GM12801 (cell line): ENCODE results near the gene EN2.

Experiments
- TF ChIP-seq, protein P1 (sequence below): IDR thresholded peaks from one replicate; pipeline ENCODE4 v1.5.1; 2011; ENCODE audit warnings: control low read depth; ENCODE audit not compliant: insufficient read length; ENCODE audit errors: extremely low read depth

EN2 gene

DNA sequence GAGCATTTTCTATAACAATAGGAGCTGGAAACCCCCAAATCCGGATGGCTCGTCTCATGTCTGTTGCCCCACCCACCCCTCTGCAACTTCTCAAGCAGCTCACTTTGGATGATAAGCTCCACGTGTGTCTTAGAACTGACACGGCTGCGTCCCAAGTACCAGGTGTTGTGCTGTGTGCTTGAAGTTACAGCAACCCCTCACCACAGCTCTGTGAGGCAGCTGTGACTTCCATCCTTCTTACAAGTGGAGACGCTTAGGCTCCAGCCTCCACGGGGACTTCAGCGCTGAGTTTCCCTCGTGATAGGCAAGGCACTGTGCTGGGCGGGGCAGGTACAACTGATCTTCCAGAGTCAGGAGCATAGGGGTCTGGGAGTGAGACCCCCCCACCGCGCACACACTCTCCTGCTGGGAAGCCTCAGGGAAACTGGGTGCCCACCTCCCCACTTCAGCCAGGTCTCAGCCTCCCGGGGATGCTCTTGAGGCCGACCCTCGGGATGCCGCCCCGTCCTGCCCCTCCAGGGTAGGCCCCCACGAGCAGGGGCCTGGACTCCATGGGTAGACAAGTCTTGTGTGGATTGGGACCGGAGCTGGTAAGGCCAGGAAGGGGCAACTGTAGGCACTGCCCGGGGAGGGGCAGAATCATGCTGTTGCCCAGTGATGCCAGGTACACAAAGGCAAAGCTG, 31.4 kb downstream of the EN2 start:
- TF ChIP-seq, protein P1, sequence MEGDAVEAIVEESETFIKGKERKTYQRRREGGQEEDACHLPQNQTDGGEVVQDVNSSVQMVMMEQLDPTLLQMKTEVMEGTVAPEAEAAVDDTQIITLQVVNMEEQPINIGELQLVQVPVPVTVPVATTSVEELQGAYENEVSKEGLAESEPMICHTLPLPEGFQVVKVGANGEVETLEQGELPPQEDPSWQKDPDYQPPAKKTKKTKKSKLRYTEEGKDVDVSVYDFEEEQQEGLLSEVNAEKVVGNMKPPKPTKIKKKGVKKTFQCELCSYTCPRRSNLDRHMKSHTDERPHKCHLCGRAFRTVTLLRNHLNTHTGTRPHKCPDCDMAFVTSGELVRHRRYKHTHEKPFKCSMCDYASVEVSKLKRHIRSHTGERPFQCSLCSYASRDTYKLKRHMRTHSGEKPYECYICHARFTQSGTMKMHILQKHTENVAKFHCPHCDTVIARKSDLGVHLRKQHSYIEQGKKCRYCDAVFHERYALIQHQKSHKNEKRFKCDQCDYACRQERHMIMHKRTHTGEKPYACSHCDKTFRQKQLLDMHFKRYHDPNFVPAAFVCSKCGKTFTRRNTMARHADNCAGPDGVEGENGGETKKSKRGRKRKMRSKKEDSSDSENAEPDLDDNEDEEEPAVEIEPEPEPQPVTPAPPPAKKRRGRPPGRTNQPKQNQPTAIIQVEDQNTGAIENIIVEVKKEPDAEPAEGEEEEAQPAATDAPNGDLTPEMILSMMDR, result no peak

DNA sequence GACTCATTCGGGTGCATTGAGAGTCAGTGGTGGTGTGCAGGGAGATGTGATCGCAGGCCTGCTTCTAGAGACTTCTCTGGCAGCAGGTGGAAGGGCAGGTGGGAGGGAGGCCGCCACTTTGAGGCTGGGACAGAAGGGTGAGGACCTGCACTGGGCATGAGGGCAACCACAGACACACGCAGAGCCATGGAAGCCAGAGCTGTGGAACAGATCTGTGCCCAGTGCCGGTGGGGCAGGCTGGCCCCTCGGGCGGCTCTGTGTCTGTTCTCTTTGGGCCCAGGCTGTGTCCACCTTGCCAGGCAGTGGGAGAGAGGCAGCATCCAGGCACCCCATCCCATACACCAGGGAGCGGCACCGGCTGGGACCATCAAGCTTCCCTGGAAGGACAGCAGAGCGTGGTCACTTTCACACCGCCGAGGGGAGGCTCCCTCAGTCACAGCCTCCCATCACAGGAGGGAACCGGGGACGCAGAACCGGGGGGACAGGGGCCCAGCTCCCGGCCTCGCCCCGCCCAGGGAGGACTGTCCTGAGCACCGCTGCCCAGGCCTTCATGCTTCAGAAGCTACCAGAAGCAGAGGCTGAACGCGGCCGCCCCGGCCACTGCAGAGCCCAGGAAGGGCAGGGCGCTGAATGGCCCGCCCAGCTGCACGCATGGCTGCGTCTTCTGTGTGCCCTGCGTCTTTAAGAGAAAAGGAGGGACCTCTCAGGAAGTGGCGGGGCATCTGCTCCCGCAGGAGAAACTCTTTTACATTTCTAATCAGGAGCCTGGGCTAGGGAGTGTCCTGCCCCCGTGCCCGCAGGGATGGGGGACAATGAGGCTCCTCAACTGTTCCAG, 32.1 kb downstream of the EN2 start:
- TF ChIP-seq, protein P1, result no peak

DNA sequence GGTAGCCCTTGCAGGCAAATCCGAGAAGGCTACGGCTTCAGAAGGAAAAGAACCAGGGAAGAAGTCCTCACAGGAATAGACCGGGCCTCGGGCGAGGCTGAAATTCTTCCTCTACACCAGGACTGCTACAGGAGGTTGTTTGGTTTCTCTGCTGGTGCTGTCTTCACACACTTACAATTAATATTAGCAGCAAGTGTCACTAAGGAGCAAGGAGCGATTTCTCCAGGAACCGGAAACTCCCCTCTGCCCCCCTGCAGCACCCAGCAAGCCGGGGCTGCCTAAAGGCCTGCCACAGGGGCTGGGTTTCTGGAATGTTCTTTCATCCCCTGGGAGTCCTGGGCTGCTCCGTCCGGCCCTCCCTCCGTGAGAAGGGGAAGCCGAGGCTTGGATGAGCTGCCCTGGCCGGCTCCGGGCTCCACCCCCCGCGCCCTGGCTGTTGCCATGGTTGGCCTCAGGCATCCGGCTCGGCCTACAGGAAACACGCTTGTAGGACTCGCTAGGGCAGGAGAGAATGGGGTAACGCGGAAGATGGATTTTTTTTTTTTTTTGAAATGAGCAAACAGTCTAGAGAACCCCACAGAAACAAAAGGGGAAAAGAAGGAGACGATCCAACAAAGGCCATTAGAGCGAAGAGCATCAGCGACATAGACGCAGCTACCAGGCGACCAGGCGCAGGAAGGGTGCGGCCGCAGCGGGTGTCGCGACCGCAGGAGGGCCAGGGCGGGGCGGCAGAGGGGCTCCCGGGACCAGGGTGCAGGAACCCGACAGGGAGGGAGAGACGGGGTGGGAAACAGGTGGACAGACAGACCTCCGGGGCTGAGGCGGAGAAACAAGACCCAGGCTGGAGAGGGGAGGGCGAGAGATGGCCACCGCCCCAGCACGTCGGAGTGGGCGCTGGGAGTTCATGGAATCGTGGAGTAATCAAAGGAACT, 33.0 kb downstream of the EN2 start:
- TF ChIP-seq, protein P1, result no peak

DNA sequence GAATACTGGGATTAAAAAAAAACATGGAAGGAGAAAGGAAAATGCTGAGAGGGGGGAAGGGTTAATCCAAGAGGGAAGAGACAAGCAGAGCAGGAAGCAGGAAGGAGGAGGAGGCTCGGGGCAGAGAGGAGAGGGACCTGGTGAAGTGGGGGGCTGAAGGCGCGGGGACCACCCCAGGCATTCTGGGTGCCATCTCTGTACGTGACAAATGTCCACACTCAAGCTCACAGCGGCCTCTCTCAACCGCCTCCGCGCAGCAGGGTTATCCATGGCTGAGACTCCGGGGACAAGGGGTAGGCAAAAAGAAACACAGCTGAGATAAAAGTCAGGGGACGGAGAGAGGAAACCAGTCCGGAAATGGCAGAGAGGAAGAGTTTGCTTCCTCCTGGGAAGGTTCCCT, 33.9 kb downstream of the EN2 start:
- TF ChIP-seq, protein P1, result no peak

DNA sequence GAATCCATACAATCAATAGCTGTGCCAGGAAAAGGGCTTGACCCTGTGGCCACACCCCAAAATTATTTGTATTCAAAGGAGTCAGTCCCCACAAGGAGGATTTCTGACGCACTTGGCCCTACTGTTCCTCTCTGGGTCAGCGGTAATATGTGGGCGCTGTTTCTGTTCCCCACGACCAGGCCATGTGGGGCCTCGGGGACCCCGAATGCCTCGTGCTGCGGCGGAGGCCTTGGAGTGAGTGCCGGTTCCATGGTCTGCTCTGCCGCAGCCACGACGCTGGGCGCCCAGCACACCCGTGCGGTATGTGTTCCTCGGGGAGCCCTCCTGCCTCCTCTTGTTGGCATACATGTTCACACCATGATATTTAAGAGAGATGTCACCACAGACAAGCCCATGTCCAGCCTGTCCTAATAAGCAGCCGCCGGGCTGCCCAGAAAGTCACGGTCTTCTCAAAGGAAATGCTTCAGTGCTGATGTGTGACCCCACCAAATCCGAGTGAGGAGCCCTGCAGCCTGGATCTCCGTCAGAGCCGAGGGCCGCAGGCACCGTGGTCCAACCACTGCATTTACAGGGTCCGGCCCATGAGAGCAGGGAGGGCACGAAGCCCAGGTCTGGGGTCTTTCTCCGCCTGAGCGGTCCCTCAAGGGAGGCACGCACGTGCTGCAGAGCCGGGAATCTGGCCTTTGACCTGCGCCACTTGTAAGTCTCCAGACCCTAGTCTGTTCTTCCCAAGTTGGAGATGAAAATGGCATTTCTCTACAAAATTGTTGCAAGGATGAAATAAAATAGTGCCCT, 36.0 kb downstream of the EN2 start:
- TF ChIP-seq, protein P1, result no peak

DNA sequence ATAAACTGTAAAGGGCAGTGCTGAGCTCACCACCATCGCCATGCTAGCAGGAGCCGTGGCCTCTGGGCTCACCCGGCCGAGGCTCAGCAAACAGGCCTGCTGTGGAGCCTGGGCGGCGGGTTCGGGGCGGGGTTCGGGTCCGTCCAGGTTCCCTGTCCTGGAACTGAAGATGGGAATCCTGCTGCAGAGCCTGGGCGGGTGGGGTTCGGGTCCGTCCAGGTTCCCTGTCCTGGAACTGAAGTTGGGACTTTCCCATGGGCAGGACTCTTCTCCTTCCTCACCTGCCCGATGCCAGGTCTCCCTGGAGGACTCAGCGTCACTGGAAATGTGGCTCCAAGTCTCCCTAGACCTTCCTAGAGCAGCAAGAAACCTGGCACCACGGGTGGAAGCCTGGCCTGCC, 36.6 kb downstream of the EN2 start:
- TF ChIP-seq, protein P1, result no peak
